HCT116 (cell line): ENCODE results near the gene RHCG. TPM values are rescaled to one million over a fixed set of nuclear protein-coding genes. Genes with fewer than 3 reads are reported as not detected.

ENCODE experiments used
- ATAC-seq: fragments of 200-7000 bp; cut with Tn5 transposase; 2 replicates; pipeline ENCODE4 v1.9.1; 2020; ENCODE audit warnings: mild to moderate bottlenecking, moderate library complexity
- BruUV-seq: library from RNA; stranded (reverse); fragments of 400-500 nt; replicated peaks from 2 replicates; lab custom pipeline; 2021; lab: Mats Ljungman, UMichigan
- CTCF ChIA-PET: fragments of 300-600 bp; sonication (Branson Sonifier 250); formaldehyde crosslinking; loops from one replicate; lab custom pipeline; 2021; ENCODE audit warnings: antibody characterized with exemption; lab: Charles Lee
- POLR2A ChIA-PET: fragments of 300-600, 350-600 bp; sonication (Branson Sonifier 250); formaldehyde crosslinking; loops from one replicate; lab custom pipeline; 2021; ENCODE audit warnings: antibody characterized with exemption; lab: Charles Lee
- RAD21 ChIA-PET, 2 experiments: fragments of 300-600 bp; sonication (Branson Sonifier 250); formaldehyde crosslinking; loops; one replicate each; lab custom pipeline; 2023; ENCODE audit warnings: low total read pairs in 2 of 2; ENCODE audit not compliant: uncharacterized antibody in 2 of 2, unreplicated experiment in 2 of 2, low non-redundant PET in 1 of 2; lab: Charles Lee
- DNase-seq: peaks from one replicate; pipeline ENCODE4 v3.0.0-alpha.2; 2010; ENCODE audit warnings: low read depth, low spot score
- H2AFZ ChIP-seq: fragments of 200-600 bp; shearing (Covaris generic), sonication (generic); 2 replicates; pipeline ENCODE4 v1.6.1; 2017; ENCODE audit warnings: low read depth, mixed run types, mixed read lengths, antibody characterized with exemption, low read length; ENCODE audit not compliant: poor library complexity, severe bottlenecking
- H3K27ac ChIP-seq: 2 replicates; pipeline ENCODE4 v1.5.1; 2012; ENCODE audit warnings: low read depth, low read length
- H3K27me3 ChIP-seq: fragments of 200-600 bp; sonication (generic); 2 replicates; pipeline ENCODE4 v1.6.1; 2016; ENCODE audit warnings: mixed run types, low read length, mixed read lengths; ENCODE audit not compliant: insufficient read depth
- H3K36me3 ChIP-seq, 2 experiments: fragments of 200-500 bp in 1 of 2; fragments of 200-600 bp in 1 of 2; sonication (Bioruptor generic) in 1 of 2; sonication (generic) in 1 of 2; 2 replicates each; pipeline versions ENCODE4 v1.5.1 to v1.6.1; 2014 to 2016; ENCODE audit warnings: low read length in 2 of 2, inconsistent platforms in 1 of 2, mixed read lengths in 1 of 2, mixed run types in 1 of 2; ENCODE audit not compliant: insufficient read depth in 2 of 2, control insufficient read depth in 1 of 2
- H3K4me1 ChIP-seq, 2 experiments: fragments of 200-600 bp in 1 of 2; sonication (generic) in 1 of 2; 2 replicates each; pipeline versions ENCODE4 v1.5.1 to v1.6.1; 2012 to 2017; ENCODE audit warnings: low read length in 2 of 2, inconsistent platforms in 1 of 2, mild to moderate bottlenecking in 1 of 2, mixed read lengths in 1 of 2, mixed run types in 1 of 2, moderate library complexity in 1 of 2; ENCODE audit not compliant: insufficient read depth in 2 of 2, control insufficient read depth in 1 of 2
- H3K4me2 ChIP-seq: fragments of 200-600 bp; sonication (generic); 2 replicates; pipeline ENCODE4 v1.6.1; 2017; ENCODE audit warnings: mixed run types, low read length, mixed read lengths
- H3K4me3 ChIP-seq, 2 experiments: fragments of 200-600 bp in 1 of 2; sonication (generic) in 1 of 2; replicated peaks in 1 of 2; 2 replicates each; pipeline ENCODE4 v1.5.1; 2011 to 2016; ENCODE audit warnings: low read length in 2 of 2, control low read depth in 1 of 2, low read depth in 1 of 2, mild to moderate bottlenecking in 1 of 2, mixed read lengths in 1 of 2, mixed run types in 1 of 2
- H3K79me2 ChIP-seq: fragments of 200-600 bp; sonication (generic); 2 replicates; pipeline ENCODE4 v1.6.1; 2017; ENCODE audit warnings: mild to moderate bottlenecking, mixed run types, low read length, moderate library complexity, mixed read lengths; ENCODE audit not compliant: insufficient read depth
- H3K9ac ChIP-seq: fragments of 200-600 bp; sonication (generic); 2 replicates; pipeline ENCODE4 v1.6.1; 2016; ENCODE audit warnings: low read length, mixed read lengths
- H3K9me2 ChIP-seq: fragments of 200-600 bp; sonication (generic), shearing (Covaris generic); 2 replicates; pipeline ENCODE4 v1.6.1; 2017; ENCODE audit warnings: mixed run types, mild to moderate bottlenecking, moderate library complexity; ENCODE audit not compliant: insufficient read depth
- H3K9me3 ChIP-seq, 2 experiments: fragments of 200-500 bp in 1 of 2; fragments of 200-600 bp in 1 of 2; sonication (Bioruptor generic) in 1 of 2; sonication (generic) in 1 of 2; 2 replicates each; pipeline ENCODE4 v1.6.1; 2014 to 2017; ENCODE audit warnings: low read length in 2 of 2, mixed read lengths in 2 of 2, inconsistent platforms in 1 of 2, low read depth in 1 of 2, mild to moderate bottlenecking in 1 of 2, mixed run types in 1 of 2, moderate library complexity in 1 of 2; ENCODE audit not compliant: control insufficient read depth in 1 of 2, insufficient read depth in 1 of 2
- H4K20me1 ChIP-seq: fragments of 200-600 bp; sonication (generic), shearing (Covaris generic); 2 replicates; pipeline ENCODE4 v1.6.1; 2017; ENCODE audit warnings: mixed run types, mild to moderate bottlenecking, moderate library complexity; ENCODE audit not compliant: insufficient read depth
- CEBPB ChIP-seq: IDR thresholded peaks from 2 replicates; pipeline ENCODE4 v1.6.1; 2012; ENCODE audit warnings: low read depth
- CTCF ChIP-seq, 3 experiments: fragments of 200-600 bp in 1 of 3; sonication (generic) in 1 of 3; IDR thresholded peaks in 2 of 3; conservative IDR thresholded peaks in 1 of 3; 2 replicates each; pipeline ENCODE4 v1.5.1; 2012 to 2017; ENCODE audit warnings: low read depth in 2 of 3, low read length in 2 of 3, antibody characterized with exemption in 1 of 3, borderline replicate concordance in 1 of 3, control low read depth in 1 of 3, mild to moderate bottlenecking in 1 of 3, mixed read lengths in 1 of 3, mixed run types in 1 of 3, moderate library complexity in 1 of 3; ENCODE audit not compliant: insufficient read depth in 1 of 3
- EGR1 ChIP-seq: IDR thresholded peaks from 2 replicates; pipeline ENCODE4 v1.6.1; 2012; ENCODE audit warnings: low read depth
- ELF1 ChIP-seq: IDR thresholded peaks from 2 replicates; pipeline ENCODE4 v1.6.1; 2012; ENCODE audit warnings: low read depth, borderline replicate concordance
- EZH2phosphoT487 ChIP-seq: fragments of 200-600 bp; IDR thresholded peaks from 2 replicates; pipeline ENCODE4 v1.6.1; 2018; ENCODE audit warnings: antibody characterized with exemption, borderline replicate concordance
- JUND ChIP-seq: IDR thresholded peaks from 2 replicates; pipeline ENCODE4 v1.6.1; 2012
- MAX ChIP-seq: IDR thresholded peaks from 2 replicates; pipeline ENCODE4 v1.6.1; 2012
- POLR2A ChIP-seq: IDR thresholded peaks from 2 replicates; pipeline ENCODE4 v1.7.0; 2011; ENCODE audit warnings: borderline replicate concordance; ENCODE audit not compliant: insufficient read depth, insufficient read length; ENCODE audit errors: extremely low read depth
- POLR2AphosphoS5 ChIP-seq: IDR thresholded peaks from 2 replicates; pipeline ENCODE4 v1.6.1; 2011; ENCODE audit warnings: mild to moderate bottlenecking, low read depth, low read length, moderate library complexity
- RAD21 ChIP-seq: IDR thresholded peaks from 2 replicates; pipeline ENCODE4 v1.6.1; 2012; ENCODE audit warnings: low read depth, mild to moderate bottlenecking
- SIN3A ChIP-seq: IDR thresholded peaks from 2 replicates; pipeline ENCODE4 v1.6.1; 2012; ENCODE audit warnings: low read depth
- SP1 ChIP-seq: IDR thresholded peaks from 2 replicates; pipeline ENCODE4 v1.6.1; 2012; ENCODE audit warnings: low read depth
- ZBTB33 ChIP-seq: IDR thresholded peaks from 2 replicates; pipeline ENCODE4 v1.6.1; 2011; ENCODE audit warnings: mild to moderate bottlenecking, low read length, moderate library complexity; ENCODE audit not compliant: insufficient replicate concordance; ENCODE audit errors: extremely low read depth
- ZFX ChIP-seq: fragments of 450-650 bp; IDR thresholded peaks from 2 replicates; pipeline ENCODE4 v1.6.1; 2017
- ZNF274 ChIP-seq: fragments of 200-500 bp; sonication (Bioruptor generic); IDR thresholded peaks from 2 replicates; pipeline ENCODE4 v1.6.1; 2014; ENCODE audit warnings: mild to moderate bottlenecking, low read depth, low read length, inconsistent platforms
- intact Hi-C: fragments of 100-400 bp; cut with micrococcal nuclease; formaldehyde crosslinking; loops from 2 replicates; pipeline ENCODE4 v1.10.0; 2022
- total RNA-seq: library from RNA; stranded (reverse); gene quantifications from one replicate; pipeline ENCODE4 v1.2.1, GENCODE V29; 2021; ENCODE audit not compliant: unreplicated experiment

Gene RHCG
- total RNA-seq, 1 experiment from 2014 or later = not detected

- TF ChIP-seq CEBPB (no peak), MAX (no peak), ELF1 (no peak), ZFX (no peak), ZNF274 (no peak), CTCF (IDR thresholded peaks at IDR 0.05 in 2 of 3, conservative IDR thresholded peaks at IDR 0.05 in 1 of 3; ENCODE audit: borderline replicate concordance in 1 of 3, insufficient read depth in 1 of 3, low read depth in 2 of 3, low read length in 2 of 3) (no peak), EGR1 (no peak), SIN3A (no peak), POLR2AphosphoS5 (no peak), SP1 (no peak), JUND (no peak), ZBTB33 (no peak), RAD21 (no peak), EZH2phosphoT487 (no peak), POLR2A (no peak)
- TF ChIP-seq, all 23 proteins: peak for 0
- Histone ChIP-seq H3K4me2 (no peak overlapping the region), H3K4me3 (no peak overlapping the region), H3K9me2 (no peaks in the 10 kb centered on the region), H3K9me3 (no peaks in the 10 kb centered on the region), H3K27me3 (no peaks in the 10 kb centered on the region), H4K20me1 (no peaks in the 10 kb centered on the region), H3K9ac (no peak overlapping the region), H3K4me1 (no peaks in the 10 kb centered on the region), H3K27ac (no peak overlapping the region), H3K79me2 (no peaks in the 10 kb centered on the region), H2AFZ (no peak overlapping the region), H3K36me3 (no peaks in the 10 kb centered on the region; a peak in 1 of 4 replicates)
- intact Hi-C loops = no loop called here
- RAD21 ChIA-PET = no interaction called here
- no TSS peak for BruUV-seq
- no peak for DNase-seq
- ATAC-seq = no peak
- POLR2A ChIA-PET = no interaction called here
- CTCF ChIA-PET = no interaction called here
Measured at GRCh38 chr15:89504166-89504565, 7.8 kb upstream of the RHCG start.
